Lung (tissue), 12 donors: ENCODE results near the gene PRSS33. TPM values are rescaled to one million over a fixed set of nuclear protein-coding genes. Genes with fewer than 3 reads are reported as not detected.

Experiments
- ATAC-seq: fragments of 200-7000 bp; cut with Tn5 transposase; one replicate; pipeline ENCODE4 v1.9.1; 2020; ENCODE audit warnings: moderate number of reproducible peaks; ENCODE audit not compliant: insufficient read depth, low FRiP score
- DNase-seq, 3 donors: peaks; one replicate each; pipeline ENCODE4 v3.0.0-alpha.2; 2013 to 2017
- H3K27ac ChIP-seq, 2 donors: one replicate each; pipeline ENCODE4 v1.5.1; 2013; ENCODE audit warnings: mild to moderate bottlenecking in 2 of 2, moderate library complexity in 2 of 2, control low read depth in 1 of 2, inconsistent platforms in 1 of 2, low read depth in 1 of 2, low read length in 1 of 2
- H3K27me3 ChIP-seq, 3 donors: one replicate each; pipeline ENCODE4 v1.5.1; 2013; ENCODE audit warnings: low read length in 2 of 3; ENCODE audit not compliant: control insufficient read depth in 3 of 3, insufficient read depth in 3 of 3
- H3K36me3 ChIP-seq, 4 donors: one replicate each; pipeline ENCODE4 v1.5.1; 2013; ENCODE audit warnings: low read length in 4 of 4, mild to moderate bottlenecking in 1 of 4, moderate library complexity in 1 of 4; ENCODE audit not compliant: control insufficient read depth in 4 of 4, insufficient read depth in 4 of 4
- H3K4me1 ChIP-seq, 5 donors: one replicate each; pipeline ENCODE4 v1.5.1; 2013; ENCODE audit warnings: low read length in 5 of 5, mild to moderate bottlenecking in 2 of 5, moderate library complexity in 1 of 5; ENCODE audit not compliant: control insufficient read depth in 5 of 5, insufficient read depth in 5 of 5
- H3K4me3 ChIP-seq: one replicate; pipeline ENCODE4 v1.5.1; 2013; ENCODE audit warnings: mild to moderate bottlenecking, control low read depth, moderate library complexity
- H3K9ac ChIP-seq, 2 donors: one replicate each; pipeline ENCODE4 v1.5.1; 2013; ENCODE audit warnings: low read length in 2 of 2, control low read depth in 1 of 2; ENCODE audit not compliant: insufficient read depth in 1 of 2
- H3K9me3 ChIP-seq, 4 donors: one replicate each; pipeline ENCODE4 v1.5.1; 2013; ENCODE audit warnings: low read length in 3 of 4, mild to moderate bottlenecking in 1 of 4, moderate library complexity in 1 of 4; ENCODE audit not compliant: control insufficient read depth in 4 of 4, insufficient read depth in 3 of 4
- CTCF ChIP-seq: IDR thresholded peaks from 2 replicates; pipeline ENCODE4 v1.5.1; 2012; ENCODE audit warnings: mild to moderate bottlenecking; ENCODE audit errors: control extremely low read depth, extremely low read depth
- WGBS, 2 donors: extraction: QIAGEN DNeasy Blood & Tissue Kit; methylation state at CpG; one replicate each; pipeline ENCODE4 v1.1.7; 2013; 5-methylcytosine and 5-hydroxymethylcytosine counted together
- polyA plus RNA-seq, 2 donors: library from polyadenylated mRNA; stranded (reverse); fragments of 200-250 nt; gene quantifications; one replicate each; pipeline ENCODE4 v1.2.1, GENCODE V29; 2013
- total RNA-seq, 2 donors: library from RNA; depleted of rRNA in 1 of 2; stranded (reverse); fragments of >200 nt in 1 of 2; gene quantifications; one replicate each; pipeline ENCODE4 v1.2.1, GENCODE V29; 2014 to 2021
- donor health status: control.
- donor health status: control.
- donor health status: Bipolar disorder and iron deficiency.
- donor health status: healthy.
- donor health status: DM: yes; HTN: yes; CAD: no.

Gene PRSS33
- total and polyA plus RNA-seq, 4 donors = 0.08 to 0.12 TPM; not detected in 2

GRCh38 chr16:2798723-2799204, 11.4 kb upstream of the PRSS33 start:
- no peak for DNase-seq

GRCh38 chr16:2795395-2796143, 8.2 kb upstream of the PRSS33 start:
- DNase-seq (no peak), ATAC-seq (no peak)
- H3K36me3 ChIP-seq = no peaks in the 10 kb centered on the region
- WGBS, 2 donors = 64 to 65% methylated on average over 7 of the region's 7 CpGs
- peaks cover 0 to 1% (median 0%) of the 10 kb centered on the region in 5 donors for H3K4me1 ChIP-seq
- TF ChIP-seq CTCF = no peak
- no peak overlapping the region for H3K9ac ChIP-seq
- no peak overlapping the region for H3K27ac ChIP-seq
- H3K27me3 ChIP-seq = peaks cover 0 to 11% (median 0%) of the 10 kb centered on the region in 3 donors
- H3K9me3 ChIP-seq = no peaks in the 10 kb centered on the region
- H3K4me3 ChIP-seq = no peak overlapping the region

More at GRCh38 chr16:2798723-2799204, 11.4 kb upstream of the PRSS33 start:
- Histone ChIP-seq H3K27ac (peak overlapping the region in 1 of 2 donors; percentile 89), H3K36me3 (no peaks in the 10 kb centered on the region), H3K9ac (no peak overlapping the region), H3K9me3 (no peaks in the 10 kb centered on the region), H3K4me3 (no peak overlapping the region), H3K27me3 (peaks cover 0 to 11% (median 0%) of the 10 kb centered on the region in 3 donors), H3K4me1 (peaks cover 0 to 1% (median 0%) of the 10 kb centered on the region in 5 donors)
- no peak for ATAC-seq
- WGBS, 2 donors = 84 to 92% methylated on average over 39 of the region's 39 CpGs
- no peak for TF ChIP-seq CTCF

- DNase-seq (no peak), ATAC-seq (no peak)
- H3K27ac ChIP-seq = no peak overlapping the region
- no peak overlapping the region for H3K9ac ChIP-seq
- WGBS, 2 donors = 75 to 77% methylated on average over 10 of the region's 10 CpGs
- TF ChIP-seq CTCF = no peak
- no peak overlapping the region for H3K4me3 ChIP-seq
- no peaks in the 10 kb centered on the region for H3K9me3 ChIP-seq
- peaks cover 0 to 1% (median 0%) of the 10 kb centered on the region in 5 donors for H3K4me1 ChIP-seq
- no peaks in the 10 kb centered on the region for H3K36me3 ChIP-seq
- H3K27me3 ChIP-seq = peaks cover 0 to 17% (median under 1%) of the 10 kb centered on the region in 3 donors
Observed at GRCh38 chr16:2792940-2793339, 5.6 kb upstream of the PRSS33 start.
